Anterior cingulate cortex (tissue), 58 donors: ENCODE data around the gene B3GALT5.
A peak's percentile ranks its signal among the peaks of the same experiment; 100 is the strongest.
"Not testable (repeated sequence)": the region's sequence is repeated elsewhere in the genome, so short reads cannot be mapped to it uniquely, and the experiment has no call there.

Source experiments
- DNase-seq, 58 donors: peaks; one replicate each; lab custom pipeline; 2025; lab: John Stamatoyannopoulos, UW

The B3GALT5 gene

DNA sequence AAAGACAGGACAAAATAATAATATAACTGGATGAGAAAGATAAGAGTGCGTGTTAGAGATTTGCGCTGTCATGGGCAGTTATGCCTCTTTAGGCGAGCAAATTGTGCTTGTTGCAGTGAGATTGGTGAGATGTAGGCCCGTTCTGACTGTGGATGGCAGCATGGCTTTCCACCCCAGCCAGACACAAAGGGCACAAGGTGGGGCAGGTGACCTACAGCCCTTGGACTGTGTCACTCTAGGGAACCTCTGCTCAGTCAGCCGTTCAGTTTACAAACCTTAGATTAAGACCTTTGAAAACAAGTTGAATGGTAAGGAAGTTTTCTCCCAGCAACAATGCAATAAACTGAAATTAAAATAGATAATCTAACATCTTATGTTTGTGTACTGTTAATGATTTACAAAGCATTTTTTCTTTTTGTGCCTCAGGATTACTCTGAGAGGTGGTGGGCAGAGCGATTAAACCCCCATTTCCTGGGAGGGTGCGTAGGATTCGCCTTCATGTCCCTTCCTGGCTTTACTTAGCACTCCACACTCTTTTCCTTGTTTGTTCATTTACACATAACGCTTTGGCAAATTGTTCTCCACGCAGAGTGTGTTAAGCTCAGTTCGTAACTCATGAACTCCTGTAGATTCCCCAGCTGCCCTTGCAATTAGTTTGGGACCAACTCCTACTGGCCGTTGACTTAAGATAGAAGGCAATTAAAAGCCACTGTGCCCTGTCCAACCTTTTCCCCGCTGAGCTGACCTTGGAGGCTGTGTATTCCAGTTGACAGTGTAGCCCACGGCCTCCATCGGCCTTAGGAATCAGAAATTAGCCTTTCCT is 74.1 kb downstream of the B3GALT5 start:
- DNase-seq: no peak

DNA sequence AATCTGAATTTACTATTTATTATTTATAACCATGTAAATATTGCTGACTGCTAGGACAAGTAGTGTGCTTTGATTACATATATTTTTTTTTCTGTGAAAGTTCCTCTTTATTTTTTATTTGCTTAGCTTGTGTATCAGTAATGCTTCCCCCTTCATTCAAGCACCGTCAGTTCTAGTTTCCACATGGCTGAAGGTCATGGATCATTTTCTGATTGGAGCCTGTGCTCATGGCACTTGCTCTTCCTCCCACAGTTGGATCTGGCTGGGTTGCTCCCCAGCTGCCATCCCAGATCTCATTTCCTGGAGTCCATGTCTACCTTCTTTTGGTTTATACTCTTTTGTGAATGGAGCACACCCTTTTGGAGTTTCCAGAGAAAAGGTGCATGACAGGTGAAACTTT is 75.3 kb downstream of the B3GALT5 start:
- no peak for DNase-seq

DNA sequence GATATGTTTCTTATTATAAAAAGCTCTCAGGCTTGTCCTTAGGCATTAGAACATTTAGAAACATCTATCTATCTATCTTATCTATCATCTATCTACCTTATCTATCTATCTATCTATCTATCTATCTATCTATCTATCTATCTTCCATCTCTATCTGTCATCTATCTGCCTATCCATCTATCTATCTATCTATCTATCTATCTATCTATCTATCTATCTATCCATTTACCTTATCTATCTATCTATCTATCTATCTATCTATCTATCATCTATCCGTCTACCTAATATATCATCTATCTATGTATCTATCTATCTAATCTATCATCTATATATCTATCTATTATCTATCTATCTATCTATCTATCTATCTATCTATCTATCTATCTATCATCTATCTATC is 77.1 kb downstream of the B3GALT5 start:
- not testable (repeated sequence) for DNase-seq

DNA sequence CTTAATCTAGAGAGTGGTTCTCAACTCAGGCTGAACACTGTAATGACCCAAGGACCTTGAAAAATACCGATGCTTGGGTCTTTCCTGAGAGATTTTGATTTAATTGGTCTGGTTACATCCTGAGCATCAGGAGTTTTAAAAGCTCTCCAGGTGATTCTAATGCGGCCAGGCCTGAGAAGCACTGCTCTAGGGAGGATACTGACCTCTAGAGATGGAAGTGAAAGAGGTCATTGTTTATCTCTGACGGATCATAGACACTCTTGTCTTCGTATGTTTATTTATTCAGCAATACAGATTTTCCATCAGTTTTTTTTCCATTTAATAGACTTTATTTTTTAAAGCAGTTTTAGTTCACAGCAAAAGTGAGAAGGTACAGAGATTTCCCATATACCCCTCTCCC is 77.7 kb downstream of the B3GALT5 start:
- DNase-seq: no peak

DNA sequence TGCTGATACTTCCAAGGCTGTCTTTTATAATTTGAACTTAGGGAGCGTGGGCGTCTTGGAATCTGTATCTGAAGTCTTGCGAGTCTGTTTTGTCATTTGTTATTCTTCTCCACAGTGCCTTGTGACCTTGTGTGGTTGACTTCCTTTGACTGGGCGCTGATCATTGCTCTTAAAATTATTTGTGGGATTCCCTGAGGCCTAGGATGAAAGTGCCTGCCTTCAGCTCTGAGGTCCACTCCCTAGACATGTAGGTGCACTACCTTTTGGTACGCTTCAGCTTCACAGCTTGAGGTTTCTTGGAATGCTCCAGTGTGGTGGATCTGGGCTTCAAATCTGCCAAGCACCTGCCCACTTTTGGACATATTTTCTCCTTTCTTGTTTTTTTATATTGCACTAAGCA is 82.0 kb downstream of the B3GALT5 start:
- DNase-seq: no peak

DNA sequence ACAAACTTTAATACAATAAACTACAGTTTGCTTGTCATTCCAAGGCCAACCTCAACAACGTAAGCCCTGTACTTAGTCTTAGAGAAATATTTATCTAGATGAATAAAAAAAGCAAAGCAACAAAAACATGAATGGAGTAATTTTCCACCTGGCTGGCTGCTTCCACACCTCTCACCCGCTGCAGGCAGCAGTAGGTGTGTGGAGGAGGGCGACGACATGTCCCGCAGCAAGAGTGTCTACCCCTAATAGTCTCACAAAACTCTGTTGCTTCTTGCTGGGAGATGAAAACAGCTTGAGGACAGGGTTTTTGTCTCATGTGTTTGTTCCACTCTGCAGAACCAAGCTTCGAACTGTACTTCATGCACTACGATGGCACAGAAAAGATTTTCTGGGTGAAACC is 83.5 kb downstream of the B3GALT5 start:
- DNase-seq: no peak

DNA sequence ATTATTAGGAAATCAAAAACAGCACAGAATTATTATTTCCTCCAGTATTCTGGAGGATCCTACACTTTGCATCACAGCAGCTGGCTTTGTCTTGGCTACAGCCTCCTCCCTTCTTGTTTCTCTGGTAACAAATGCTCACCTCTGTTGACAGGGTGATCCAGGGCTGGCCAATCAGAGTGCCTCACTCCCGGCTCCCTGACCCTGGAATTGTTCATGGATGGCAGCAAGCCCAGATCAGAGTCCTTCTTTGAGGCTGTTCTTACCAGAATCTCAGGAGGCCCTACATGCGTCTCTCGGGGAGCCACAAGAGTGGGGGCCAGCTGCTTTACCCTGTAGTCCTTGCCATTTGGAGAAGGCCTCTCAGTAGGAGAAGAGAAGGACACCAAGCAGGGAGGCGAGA is 83.9 kb downstream of the B3GALT5 start:
- DNase-seq: peak in 4 of 58 donors; percentile 10 to 49 (median 10)

DNA sequence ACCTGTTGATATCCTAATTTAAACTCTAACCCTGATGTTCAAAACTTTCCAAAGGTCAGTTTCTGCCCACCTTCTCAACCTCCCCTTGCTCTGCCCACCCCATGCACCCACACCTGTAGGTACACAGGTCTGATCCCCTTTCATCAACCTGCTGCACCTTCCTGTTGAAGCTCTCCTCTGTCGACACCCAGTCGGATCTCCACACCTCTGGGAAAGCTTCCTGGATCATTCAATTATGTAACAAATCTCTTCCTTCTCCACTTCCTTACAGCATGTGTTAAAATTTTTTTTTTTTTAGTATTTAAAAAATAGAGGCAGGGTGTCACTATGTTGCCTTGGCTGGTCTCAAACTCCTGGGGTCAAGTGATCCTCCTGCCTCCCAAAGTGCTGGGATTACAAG is 87.6 kb downstream of the B3GALT5 start:
- no peak for DNase-seq

DNA sequence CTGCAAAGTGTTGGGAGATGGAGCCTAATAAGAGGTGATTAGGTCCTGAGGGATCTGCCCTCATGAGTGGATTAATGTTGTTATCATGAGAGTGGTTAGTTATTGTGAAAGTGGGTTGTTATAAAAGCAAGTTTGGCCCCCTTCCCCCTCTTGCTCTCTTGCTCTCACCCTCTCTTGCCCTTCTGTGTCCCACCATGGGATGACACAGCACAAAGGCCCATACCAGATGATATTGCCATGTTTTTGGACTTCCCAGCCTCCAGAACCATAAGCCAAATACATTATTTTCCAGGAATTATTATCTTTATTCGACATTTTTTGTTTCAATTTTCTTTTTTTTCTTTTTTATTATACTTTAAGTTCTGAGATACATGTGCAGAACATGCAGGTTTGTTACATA is 90.8 kb downstream of the B3GALT5 start:
- no peak for DNase-seq

DNA sequence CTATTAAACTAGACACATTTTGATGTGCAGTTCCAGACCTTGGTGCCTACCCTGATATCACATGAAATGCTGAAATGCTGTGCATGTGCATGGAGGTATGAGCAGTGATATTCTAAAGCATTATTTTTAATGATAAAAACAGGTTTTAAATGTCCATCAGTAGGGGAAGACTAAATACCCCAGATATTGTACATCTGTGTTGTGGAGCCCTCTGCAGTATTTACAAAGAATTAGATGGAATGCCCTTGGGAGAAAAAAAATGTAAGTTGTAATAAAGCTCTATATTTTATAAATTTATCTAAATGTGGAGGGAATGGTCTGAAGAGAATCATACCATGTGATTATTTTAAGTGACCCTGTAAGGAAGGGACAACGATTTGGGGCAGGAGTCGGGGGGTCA is 93.1 kb downstream of the B3GALT5 start:
- DNase-seq: no peak

DNA sequence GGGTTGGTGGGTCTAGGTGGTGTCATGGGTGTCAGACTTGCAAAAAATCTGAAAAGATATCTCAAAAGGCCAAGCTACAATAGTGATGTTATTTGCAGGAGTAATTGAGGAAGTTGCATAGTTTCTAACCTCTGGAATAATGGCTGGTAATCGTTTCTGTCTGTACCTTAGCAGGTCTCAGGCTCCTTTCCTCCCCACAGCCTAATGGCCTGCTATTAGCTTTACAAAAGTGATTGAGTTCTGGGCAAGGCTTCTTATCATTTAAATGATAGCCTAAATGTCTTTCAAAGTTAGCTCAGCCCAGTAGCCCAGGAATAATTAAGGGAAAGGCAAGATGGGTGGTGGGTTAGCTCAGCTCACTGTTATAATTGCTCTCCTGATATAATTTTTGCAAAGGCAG is 94.6 kb downstream of the B3GALT5 start:
- no peak for DNase-seq

DNA sequence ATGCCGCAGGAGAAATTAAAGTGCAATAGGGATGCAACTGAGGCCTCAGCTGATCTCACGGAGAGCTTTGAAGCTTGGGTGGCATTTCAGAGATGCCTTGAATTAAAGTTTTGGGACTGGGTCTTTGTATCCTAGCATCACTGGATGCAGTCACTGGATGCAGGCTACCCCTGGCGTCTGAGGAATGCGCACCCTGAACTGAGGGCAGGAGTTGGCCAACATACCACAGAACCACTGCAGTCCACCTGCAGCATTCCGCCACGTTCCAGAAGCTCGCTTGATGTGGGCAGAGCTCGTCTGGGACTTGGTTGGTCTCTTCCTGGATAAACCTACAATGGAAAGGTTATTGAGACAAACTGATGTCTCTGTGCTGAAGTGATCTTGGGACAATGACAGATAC is 98.1 kb downstream of the B3GALT5 start:
- no peak for DNase-seq

DNA sequence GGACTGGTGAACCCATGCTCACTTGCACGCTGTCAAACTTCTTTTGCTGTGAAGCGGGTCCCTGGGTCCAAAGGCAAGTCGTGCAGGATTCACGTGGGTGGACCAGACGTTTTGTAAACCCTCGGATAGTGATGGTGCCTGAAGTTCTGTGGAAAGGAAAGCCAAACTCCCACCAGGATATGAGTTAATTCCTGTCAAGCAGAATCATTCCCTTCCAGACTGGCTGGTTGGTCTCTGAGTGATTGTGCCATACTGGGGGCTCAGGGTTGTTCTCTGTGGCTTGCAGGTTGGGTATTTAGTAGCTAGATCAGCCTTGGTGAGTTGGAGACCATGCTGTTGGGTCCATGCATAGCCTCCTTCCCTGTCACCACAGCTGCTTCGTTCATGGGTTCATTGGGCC is 99.5 kb downstream of the B3GALT5 start:
- DNase-seq: no peak

DNA sequence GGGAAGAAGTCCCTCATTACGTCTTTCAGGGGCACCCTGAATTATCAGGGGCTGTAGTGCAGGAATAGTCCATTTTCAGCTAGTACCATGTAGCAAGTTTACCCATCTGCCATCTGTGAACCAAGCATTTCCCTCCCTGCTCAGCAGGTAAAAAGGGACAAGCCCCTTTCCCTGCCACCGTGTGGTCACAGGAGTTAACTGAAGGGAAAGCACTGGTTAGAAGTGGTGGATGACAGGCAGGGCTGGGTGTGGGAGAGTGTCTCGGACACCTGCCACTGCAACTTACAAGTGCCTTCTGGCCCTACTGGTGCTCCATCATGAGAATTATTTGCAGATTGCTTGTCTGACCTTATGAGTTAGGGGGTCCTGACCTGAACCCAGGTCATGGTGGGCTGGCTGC is 100.2 kb downstream of the B3GALT5 start:
- no peak for DNase-seq

DNA sequence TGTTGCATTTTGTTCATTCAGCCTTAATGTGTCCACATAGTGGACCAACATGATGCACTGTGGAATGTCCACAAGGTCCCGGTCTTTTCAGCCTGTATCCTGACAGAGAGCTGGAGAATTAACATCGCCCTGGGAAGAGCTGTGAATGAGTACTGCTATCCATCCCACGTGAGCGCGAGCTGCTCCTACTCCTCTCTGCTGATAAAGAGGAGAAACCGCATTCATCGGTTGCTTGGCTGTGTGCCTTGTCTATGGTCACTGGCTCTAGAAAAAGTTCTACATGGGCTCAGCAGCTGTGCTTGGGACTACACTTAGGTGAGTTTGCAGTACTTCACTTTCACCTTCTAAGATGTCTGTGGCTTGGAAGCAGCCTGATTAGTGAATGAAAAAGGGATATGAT is 101.2 kb downstream of the B3GALT5 start:
- DNase-seq: no peak

DNA sequence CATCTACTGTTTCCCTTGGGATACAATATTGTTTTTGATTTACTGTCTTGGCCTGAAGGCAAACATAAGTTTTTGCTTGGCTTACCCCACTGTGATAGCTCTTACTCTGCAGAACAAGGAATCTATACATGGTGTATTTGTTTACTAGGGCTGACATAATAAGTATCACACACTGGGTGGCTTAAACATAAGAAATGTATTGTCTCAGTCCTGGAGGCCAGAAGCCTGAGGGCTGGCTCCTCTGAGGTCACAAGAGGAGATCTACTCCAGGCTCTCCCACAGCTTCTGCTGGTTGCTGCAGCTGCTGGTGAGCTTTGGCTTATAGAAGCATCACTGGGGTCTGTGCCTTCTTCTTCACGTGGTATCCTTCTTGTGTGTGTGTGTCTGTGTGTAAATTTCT is 101.6 kb downstream of the B3GALT5 start:
- peak in 2 of 58 donors; percentile 1 to 5 for DNase-seq

DNA sequence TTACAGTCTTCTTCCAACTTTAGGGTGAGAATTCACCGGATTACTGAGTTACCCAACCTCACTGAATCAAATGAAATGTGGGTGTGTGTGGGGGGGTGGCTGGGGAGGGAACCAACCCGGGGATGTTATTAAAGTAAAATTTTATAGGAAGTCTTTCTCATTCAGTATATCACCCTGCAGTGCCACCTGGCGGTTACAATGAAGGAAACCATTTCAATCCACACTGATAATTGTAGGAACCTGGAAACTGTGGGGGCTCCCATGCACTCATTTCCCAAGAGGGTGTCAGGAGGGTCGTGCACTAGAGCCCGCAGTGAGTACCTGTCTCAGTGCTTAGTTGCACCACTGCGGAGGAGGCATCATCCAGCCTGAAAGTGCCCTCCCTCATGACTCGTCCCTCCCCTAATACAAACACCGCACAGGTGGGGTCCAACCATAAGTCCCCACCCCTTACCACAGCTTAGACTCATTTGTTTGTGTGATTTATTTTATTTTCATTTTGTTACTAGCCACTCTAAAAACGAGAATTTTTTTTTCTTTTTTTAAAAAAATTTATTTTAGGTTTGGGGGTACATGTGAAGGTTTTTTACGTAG is 103.2 kb downstream of the B3GALT5 start:
- DNase-seq: peak in 36 of 58 donors; percentile 4 to 72 (median 16)

DNA sequence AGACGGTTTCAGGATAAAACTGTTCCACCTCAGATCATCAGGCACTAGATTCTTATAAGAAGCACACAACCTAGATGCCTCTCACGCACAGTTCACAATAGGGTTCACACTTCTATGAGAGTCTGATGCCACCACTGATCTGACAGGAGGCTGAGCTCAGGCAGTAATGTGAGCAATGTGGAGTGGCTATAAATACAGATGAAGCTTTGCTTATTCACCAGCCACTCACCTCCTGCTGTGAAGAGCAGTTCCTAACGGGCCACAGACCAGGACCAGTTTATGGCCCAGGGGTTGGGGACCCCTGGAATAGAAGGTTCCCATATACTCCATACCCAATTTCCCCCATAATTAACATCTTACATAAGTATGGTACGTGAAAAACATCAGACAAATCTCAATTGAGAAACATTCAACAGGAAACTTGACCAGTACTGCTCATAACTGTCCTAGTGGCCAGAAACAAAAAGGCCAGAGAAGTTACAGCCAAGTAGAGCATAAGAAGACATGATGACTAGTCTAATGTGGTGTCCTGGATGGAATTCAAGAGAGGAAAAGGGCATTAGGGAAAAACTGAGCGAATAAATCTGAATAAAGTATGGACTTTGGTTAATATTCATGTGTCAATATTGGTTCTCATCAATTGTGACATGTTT is 107.5 kb downstream of the B3GALT5 start:
- DNase-seq: no peak

DNA sequence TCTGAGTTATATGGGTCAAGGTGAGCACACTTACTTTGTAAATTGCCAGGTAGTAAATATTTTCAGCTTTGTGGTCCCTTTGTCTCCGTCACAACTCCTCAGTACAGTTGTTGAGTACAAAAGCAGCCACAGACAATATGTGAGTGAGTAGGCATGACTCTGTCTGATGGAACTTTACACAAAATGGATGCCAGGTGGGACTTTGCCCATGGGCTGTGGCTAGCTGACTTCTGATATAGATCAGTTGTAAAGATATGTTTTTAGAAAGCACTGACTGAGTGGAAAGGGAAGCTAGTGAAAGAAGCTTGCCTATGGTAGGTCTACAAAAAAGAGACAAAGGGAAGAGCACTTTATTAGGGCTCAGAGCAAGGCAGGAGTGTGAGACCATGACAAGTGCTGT is 109.1 kb downstream of the B3GALT5 start:
- no peak for DNase-seq
